Mesothelial cell of epicardium (in vitro differentiated cells): ENCODE data around the gene LCN6. TPM values are rescaled to one million over a fixed set of nuclear protein-coding genes. Genes with fewer than 3 reads are reported as not detected.
"Not testable (repeated sequence)": the region's sequence is repeated elsewhere in the genome, so short reads cannot be mapped to it uniquely, and the experiment has no call there.

Experiments
- DNase-seq, 2 experiments: peaks; one replicate each; pipeline ENCODE4 v3.0.0; 2021; ENCODE audit warnings: low spot score in 2 of 2; ENCODE audit not compliant: unreplicated experiment in 2 of 2
- H3K27ac Mint-ChIP-seq: 2 replicates; pipeline ENCODE4 v1.8.0; 2021; ENCODE audit warnings: mixed read lengths
- H3K27me3 Mint-ChIP-seq: 2 replicates; pipeline ENCODE4 v1.8.0; 2021; ENCODE audit warnings: low read depth, mixed read lengths
- H3K36me3 Mint-ChIP-seq: 2 replicates; pipeline ENCODE4 v1.8.0; 2021; ENCODE audit warnings: mixed read lengths
- H3K4me1 Mint-ChIP-seq: 2 replicates; pipeline ENCODE4 v1.8.0; 2021; ENCODE audit warnings: mixed read lengths
- H3K4me3 Mint-ChIP-seq: 2 replicates; pipeline ENCODE4 v1.8.0; 2021; ENCODE audit warnings: mild to moderate bottlenecking, moderate library complexity, mixed read lengths
- H3K9me3 Mint-ChIP-seq: 2 replicates; pipeline ENCODE4 v1.8.0; 2021; ENCODE audit warnings: mixed read lengths
- CTCF ChIP-seq: fragments of 200-600 bp; sonication (generic); IDR thresholded peaks from one replicate; pipeline ENCODE4 v1.5.0; 2021; ENCODE audit warnings: antibody characterized with exemption; ENCODE audit not compliant: unreplicated experiment
- total RNA-seq: library from RNA; stranded (reverse); gene quantifications from 3 replicates; pipeline ENCODE4 v1.2.1, GENCODE V29; 2021

LCN6 gene
- total RNA-seq, 1 donor from 2014 or later, result not detected

GRCh38 chr9:136775191-136775590 is 26.9 kb upstream of the LCN6 start:
- H3K27ac Mint-ChIP-seq, result no peak overlapping the region
- no peaks in the 10 kb centered on the region for H3K36me3 Mint-ChIP-seq
- H3K27me3 Mint-ChIP-seq, result peaks cover 31% of the 10 kb centered on the region
- no peak for TF ChIP-seq CTCF
- peaks cover 5% of the 10 kb centered on the region for H3K4me1 Mint-ChIP-seq
- no peak for DNase-seq
- no peak overlapping the region for H3K4me3 Mint-ChIP-seq
- H3K9me3 Mint-ChIP-seq, result peaks cover 15% of the 10 kb centered on the region

- no peak for DNase-seq
- H3K27me3 Mint-ChIP-seq, result peaks cover 28% of the 10 kb centered on the region
- H3K36me3 Mint-ChIP-seq, result no peaks in the 10 kb centered on the region
- peaks cover 15% of the 10 kb centered on the region for H3K9me3 Mint-ChIP-seq
- no peak for TF ChIP-seq CTCF
- H3K4me3 Mint-ChIP-seq, result no peak overlapping the region
- peaks cover 5% of the 10 kb centered on the region for H3K4me1 Mint-ChIP-seq
- H3K27ac Mint-ChIP-seq, result no peak overlapping the region
Observed at GRCh38 chr9:136774416-136775045, 26.2 kb upstream of the LCN6 start.

GRCh38 chr9:136773386-136774044 is 25.2 kb upstream of the LCN6 start:
- no peak for DNase-seq
- Mint-ChIP-seq H3K4me3 (no peak overlapping the region), H3K9me3 (peaks cover 10% of the 10 kb centered on the region), H3K27me3 (peaks cover 20% of the 10 kb centered on the region), H3K36me3 (no peaks in the 10 kb centered on the region), H3K27ac (no peak overlapping the region), H3K4me1 (peaks cover 5% of the 10 kb centered on the region)
- TF ChIP-seq CTCF, result no peak

- Mint-ChIP-seq H3K27me3 (peaks cover 16% of the 10 kb centered on the region), H3K36me3 (no peaks in the 10 kb centered on the region), H3K4me1 (peaks cover 7% of the 10 kb centered on the region), H3K4me3 (no peak overlapping the region), H3K27ac (no peak overlapping the region), H3K9me3 (peaks cover 10% of the 10 kb centered on the region)
- no peak for DNase-seq
- no peak for TF ChIP-seq CTCF
Observed at GRCh38 chr9:136771907-136772415, 23.6 kb upstream of the LCN6 start.

GRCh38 chr9:136769710-136770191 is 21.4 kb upstream of the LCN6 start:
- peaks cover 17% of the 10 kb centered on the region for H3K27me3 Mint-ChIP-seq
- H3K9me3 Mint-ChIP-seq, result peaks cover 10% of the 10 kb centered on the region
- TF ChIP-seq CTCF, result peak; percentile 33
- peak overlapping the region; percentile 48 for H3K4me3 Mint-ChIP-seq
- H3K4me1 Mint-ChIP-seq, result peaks cover 9% of the 10 kb centered on the region
- DNase-seq, result peak in 1 of 2 experiments; percentile 67
- no peaks in the 10 kb centered on the region for H3K36me3 Mint-ChIP-seq
- no peak overlapping the region for H3K27ac Mint-ChIP-seq

GRCh38 chr9:136766410-136767120 is 18.2 kb upstream of the LCN6 start:
- not testable (repeated sequence) for H3K4me1 Mint-ChIP-seq, H3K27ac Mint-ChIP-seq, H3K4me3 Mint-ChIP-seq, H3K36me3 Mint-ChIP-seq, H3K9me3 Mint-ChIP-seq, DNase-seq
- H3K27me3 Mint-ChIP-seq, result peaks cover 17% of the 10 kb centered on the region

GRCh38 chr9:136765745-136766409 is 17.6 kb upstream of the LCN6 start:
- not testable (repeated sequence) for H3K27ac Mint-ChIP-seq, H3K4me3 Mint-ChIP-seq, DNase-seq, H3K9me3 Mint-ChIP-seq, H3K36me3 Mint-ChIP-seq
- Mint-ChIP-seq H3K4me1 (peaks cover 10% of the 10 kb centered on the region), H3K27me3 (peaks cover 17% of the 10 kb centered on the region)
